NCI-H2081 (cell line): ENCODE measurements around the gene CNOT6.
A peak's percentile ranks its signal among the peaks of the same experiment; 100 is the strongest.

ENCODE experiments used
- DNase-seq, 2 experiments: peaks; one replicate each; lab custom pipeline; 2025; lab: John Stamatoyannopoulos, UW

Gene CNOT6

GRCh38 chr5:180580681-180581080 is 86.5 kb downstream of the CNOT6 start:
- no peak for DNase-seq

GRCh38 chr5:180583738-180584137 is 89.6 kb downstream of the CNOT6 start:
- no peak for DNase-seq

- DNase-seq = no peak
Measured at GRCh38 chr5:180586204-180586603, 92.0 kb downstream of the CNOT6 start.

- no peak for DNase-seq
Measured at GRCh38 chr5:180586870-180587269, 92.7 kb downstream of the CNOT6 start.

GRCh38 chr5:180589771-180590542 is 95.8 kb downstream of the CNOT6 start:
- DNase-seq = no peak

- DNase-seq = no peak
Measured at GRCh38 chr5:180590543-180591310, 96.5 kb downstream of the CNOT6 start.

- DNase-seq = no peak
Measured at GRCh38 chr5:180591311-180591887, 97.2 kb downstream of the CNOT6 start, which contains the start of gene SCGB3A1. SCGB3A1 (minus strand) TSS chr5:180591499; CDS start chr5:180591462, 37 bp downstream.

- no peak for DNase-seq
Measured at GRCh38 chr5:180592176-180592575, 98.0 kb downstream of the CNOT6 start.

- no peak for DNase-seq
Measured at GRCh38 chr5:180593446-180594206, 99.4 kb downstream of the CNOT6 start.

- DNase-seq = no peak
Measured at GRCh38 chr5:180594311-180595045, 100.3 kb downstream of the CNOT6 start.

- no peak for DNase-seq
Measured at GRCh38 chr5:180595046-180595379, 100.8 kb downstream of the CNOT6 start.

GRCh38 chr5:180595381-180596114 is 101.4 kb downstream of the CNOT6 start:
- DNase-seq = no peak

GRCh38 chr5:180596115-180596667 is 102.0 kb downstream of the CNOT6 start:
- no peak for DNase-seq

GRCh38 chr5:180596668-180597231 is 102.6 kb downstream of the CNOT6 start:
- DNase-seq = peak in 1 of 2 experiments; percentile 17

- no peak for DNase-seq
Measured at GRCh38 chr5:180598316-180598701, 104.1 kb downstream of the CNOT6 start.

- no peak for DNase-seq
Measured at GRCh38 chr5:180598797-180599589, 104.8 kb downstream of the CNOT6 start.

GRCh38 chr5:180599590-180599914 is 105.4 kb downstream of the CNOT6 start:
- no peak for DNase-seq

- no peak for DNase-seq
Measured at GRCh38 chr5:180599981-180600553, 105.9 kb downstream of the CNOT6 start.

- DNase-seq = no peak
Measured at GRCh38 chr5:180600554-180601041, 106.4 kb downstream of the CNOT6 start.
